GM18520 (cell line): ENCODE data around the gene HDAC7.

Experiments
- ATAC-seq: cut with Tn5 transposase; IDR thresholded peaks from one replicate; pipeline ENCODE4 v1.9.1; 2021; ENCODE audit not compliant: unreplicated experiment

The HDAC7 gene

GRCh38 chr12:47766502-47767215 lies 53.0 kb downstream of the HDAC7 start:
- ATAC-seq, result no peak

GRCh38 chr12:47763481-47764346 lies 56.0 kb downstream of the HDAC7 start:
- no peak for ATAC-seq

GRCh38 chr12:47762850-47763465 lies 56.7 kb downstream of the HDAC7 start:
- no peak for ATAC-seq

- ATAC-seq, result peak; percentile 31
These were observed 60.6 kb downstream of the HDAC7 start, which contains the start of gene RAPGEF3 for GRCh38 chr12:47758834-47759690. Gene RAPGEF3 (minus strand): TSS chr12:47758880. CDS start chr12:47758556, 324 bp downstream.

- no peak for ATAC-seq
These were observed 61.2 kb downstream of the HDAC7 start for GRCh38 chr12:47758584-47758833.

GRCh38 chr12:47757840-47758583 lies 61.7 kb downstream of the HDAC7 start:
- no peak for ATAC-seq

GRCh38 chr12:47757364-47757839 lies 62.3 kb downstream of the HDAC7 start:
- no peak for ATAC-seq

GRCh38 chr12:47755655-47756562 lies 63.8 kb downstream of the HDAC7 start:
- peak; percentile 58 for ATAC-seq

- ATAC-seq, result peak; percentile 32
These were observed 64.8 kb downstream of the HDAC7 start for GRCh38 chr12:47754881-47755280.

GRCh38 chr12:47754126-47754525 lies 65.6 kb downstream of the HDAC7 start:
- no peak for ATAC-seq

- ATAC-seq, result no peak
These were observed 66.4 kb downstream of the HDAC7 start for GRCh38 chr12:47753021-47754001.

- no peak for ATAC-seq
These were observed 67.2 kb downstream of the HDAC7 start for GRCh38 chr12:47752552-47752951.

- no peak for ATAC-seq
These were observed 67.6 kb downstream of the HDAC7 start for GRCh38 chr12:47752121-47752520.

- no peak for ATAC-seq
These were observed 68.1 kb downstream of the HDAC7 start for GRCh38 chr12:47751561-47751960.

GRCh38 chr12:47750916-47751470 lies 68.7 kb downstream of the HDAC7 start:
- ATAC-seq, result no peak

GRCh38 chr12:47750229-47750798 lies 69.4 kb downstream of the HDAC7 start:
- ATAC-seq, result no peak

- ATAC-seq, result no peak
These were observed 70.8 kb downstream of the HDAC7 start for GRCh38 chr12:47748899-47749298.
